ENCODE results near the gene EPB41. TPM values are rescaled to one million over a fixed set of nuclear protein-coding genes. Genes with fewer than 3 reads are reported as not detected.

EPB41 gene
- total RNA-seq, result 10 to 100 TPM; 28.5 to 43.9 (median 41.8) TPM

DNA sequence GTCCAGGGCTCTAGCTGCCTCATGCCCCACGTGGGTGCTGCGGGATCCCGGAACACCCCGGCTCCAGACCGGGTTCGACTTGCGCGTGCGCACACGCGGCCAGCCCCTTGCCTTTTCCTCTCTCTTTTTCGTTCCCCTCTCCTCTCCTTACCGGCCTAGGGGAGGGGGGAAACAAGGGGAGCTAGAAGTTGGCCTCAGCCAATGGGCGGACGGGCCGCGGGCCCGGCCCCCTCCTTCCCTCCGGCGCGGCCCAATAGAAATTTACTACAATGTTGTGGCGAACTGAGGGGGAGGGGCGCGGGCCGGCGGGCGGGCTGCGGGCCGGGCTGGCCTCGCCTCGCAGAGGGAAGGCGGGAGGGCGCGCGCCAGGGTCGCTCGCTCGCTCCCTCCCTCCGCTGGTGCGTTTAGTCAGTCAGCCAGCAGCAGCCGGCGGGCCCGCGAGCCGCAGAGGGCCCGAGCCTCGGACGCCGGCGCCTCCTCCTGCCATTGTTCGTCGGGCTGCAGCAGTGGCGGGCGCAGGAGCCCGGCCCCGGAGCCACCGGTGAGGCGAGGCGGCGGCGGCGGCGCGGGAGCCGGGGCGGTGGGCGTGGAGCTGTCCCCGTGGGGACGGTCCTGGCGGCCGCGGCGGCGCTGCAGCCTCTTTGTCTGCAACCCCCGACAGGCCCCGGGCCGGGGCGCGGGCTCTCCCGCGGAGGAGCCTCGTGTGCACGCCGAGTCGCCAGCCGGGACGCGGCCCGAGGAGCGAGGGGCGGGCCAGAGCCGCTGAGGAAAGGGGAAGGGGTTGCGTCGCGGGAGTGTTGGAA, at the start of gene EPB41:
TSS of gene EPB41 (plus strand) at position 342 of the 803 bp plus-strand sequence. CDS start 72,869 bp downstream, outside the sequence.
- Histone ChIP-seq H3K36me3 (peaks cover 0 to 5% (median 0%) of the 10 kb centered on the region in 3 donors), H3K4me3 (peak within 1 kb of the TSS; percentile 59 to 89 (median 78)), H3K27me3 (no peaks in the 10 kb centered on the region), H3K4me1 (peaks cover 5 to 39% (median 7%) of the 10 kb centered on the region in 3 donors), H3K27ac (peak within 1 kb of the TSS; percentile 62 to 80 (median 72)), H3K9me3 (no peaks in the 10 kb centered on the region)
- WGBS, 2 donors, result 0% methylated on average over 11 to 16 of the region's 95 CpGs
- TF ChIP-seq CTCF (IDR thresholded peaks at IDR 0.05) (peak in 1 of 6 experiments; percentile 8), POLR2A (IDR thresholded peaks at IDR 0.05) (peak in 2 of 4 donors; percentile 15 to 81)
- intact Hi-C loops (cut with DNase I), result no loop called here
- peak; percentile 34 for DNase-seq

GRCh38 chr1:28864695-28865094, 49.7 kb upstream of the EPB41 start:
- TF ChIP-seq CTCF (IDR thresholded peaks at IDR 0.05), result no peak
- no peak for TF ChIP-seq POLR2A (IDR thresholded peaks at IDR 0.05)
- no peak overlapping the region for H3K27ac ChIP-seq
- intact Hi-C loops (cut with DNase I), result loop anchor here (5.0 kb wide), 1 partner anchor 77 kb away; no protein-coding TSS in a partner anchor
- WGBS, 2 donors, result 66 to 72% methylated on average over 2 to 6 of the region's 6 CpGs
- no peak for DNase-seq
- peaks cover 0 to 41% (median 0%) of the 10 kb centered on the region in 4 donors for H3K27me3 ChIP-seq
- H3K4me3 ChIP-seq, result no peak overlapping the region
- H3K36me3 ChIP-seq, result no peaks in the 10 kb centered on the region
- H3K9me3 ChIP-seq, result no peaks in the 10 kb centered on the region
- no peaks in the 10 kb centered on the region for H3K4me1 ChIP-seq

DNA sequence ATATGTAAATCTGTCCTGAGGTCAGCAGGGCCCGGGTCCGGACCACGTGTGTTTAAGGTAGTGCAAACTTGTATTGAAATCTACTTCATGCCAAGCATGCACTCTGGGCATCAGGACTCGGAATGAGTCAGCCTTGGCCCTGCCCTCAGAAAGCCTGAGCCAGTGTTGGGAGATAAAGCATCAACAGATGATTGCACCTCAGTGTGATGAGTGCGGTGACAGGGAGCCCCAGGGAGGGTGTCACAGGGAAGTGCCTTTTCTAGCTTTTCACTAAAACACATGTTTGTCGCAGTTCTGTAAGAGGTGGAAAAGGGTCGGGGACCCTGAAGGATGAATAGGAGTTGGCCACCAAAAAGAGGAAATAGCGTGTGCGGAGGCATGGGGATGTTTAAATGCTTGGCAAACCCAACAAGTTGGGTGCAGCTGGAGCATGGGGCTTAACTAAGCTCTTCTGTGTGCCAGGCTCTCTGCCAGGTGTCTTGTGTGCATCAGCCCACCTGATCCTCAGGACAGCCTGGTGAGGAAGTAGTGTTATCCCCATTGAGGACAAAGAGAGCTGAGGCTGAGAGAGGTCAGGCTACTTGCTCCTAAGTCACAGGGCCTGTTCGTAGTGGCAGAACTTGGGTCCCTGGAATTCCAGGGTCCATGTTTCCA, 48.2 kb upstream of the EPB41 start:
- H3K27ac ChIP-seq, result no peak overlapping the region
- H3K9me3 ChIP-seq, result no peaks in the 10 kb centered on the region
- intact Hi-C loops (cut with DNase I), result no loop called here
- WGBS, 2 donors, result 53 to 79% methylated on average over 4 to 9 of the region's 10 CpGs
- no peak overlapping the region for H3K4me3 ChIP-seq
- H3K27me3 ChIP-seq, result peaks cover 0 to 49% (median 0%) of the 10 kb centered on the region in 4 donors
- TF ChIP-seq POLR2A (IDR thresholded peaks at IDR 0.05) (no peak), CTCF (IDR thresholded peaks at IDR 0.05) (no peak)
- H3K4me1 ChIP-seq, result no peaks in the 10 kb centered on the region
- no peak for DNase-seq
- H3K36me3 ChIP-seq, result no peaks in the 10 kb centered on the region

DNA sequence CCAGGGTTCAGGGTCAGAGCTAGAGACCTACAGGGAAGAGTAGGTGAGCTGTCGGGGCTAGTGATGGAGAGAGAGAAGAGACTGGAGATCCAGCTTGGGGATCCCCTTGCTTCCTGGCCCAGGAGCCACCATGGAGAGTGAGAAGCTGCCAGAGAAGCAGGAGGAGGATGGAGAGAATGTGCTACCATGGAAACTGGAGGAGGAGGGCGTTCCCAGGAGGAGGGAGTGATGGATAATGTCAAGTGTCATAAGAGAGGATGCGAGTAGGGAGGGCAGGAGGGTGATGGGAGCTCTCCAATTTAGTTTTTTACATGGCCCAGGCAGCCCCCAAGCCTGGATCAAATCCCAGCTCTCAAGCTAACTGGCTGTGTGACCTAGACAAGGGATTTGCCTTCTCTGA, 46.5 kb upstream of the EPB41 start:
- H3K27ac ChIP-seq, result no peak overlapping the region
- no peaks in the 10 kb centered on the region for H3K36me3 ChIP-seq
- intact Hi-C loops (cut with DNase I), result no loop called here
- DNase-seq, result no peak
- no peak overlapping the region for H3K4me3 ChIP-seq
- no peaks in the 10 kb centered on the region for H3K4me1 ChIP-seq
- peaks cover 0 to 61% (median 0%) of the 10 kb centered on the region in 4 donors for H3K27me3 ChIP-seq
- no peaks in the 10 kb centered on the region for H3K9me3 ChIP-seq
- 64 to 73% methylated on average over 3 of the region's 3 CpGs for WGBS, 2 donors
- TF ChIP-seq POLR2A (IDR thresholded peaks at IDR 0.05) (no peak), CTCF (IDR thresholded peaks at IDR 0.05) (no peak)

- Histone ChIP-seq H3K4me3 (no peak overlapping the region), H3K36me3 (no peaks in the 10 kb centered on the region), H3K9me3 (no peaks in the 10 kb centered on the region), H3K27me3 (peaks cover 0 to 52% (median 0%) of the 10 kb centered on the region in 4 donors), H3K27ac (no peak overlapping the region), H3K4me1 (peaks cover 0 to 6% (median 0%) of the 10 kb centered on the region in 3 donors)
- 91 to 92% methylated on average over 5 of the region's 5 CpGs for WGBS, 2 donors
- TF ChIP-seq CTCF (IDR thresholded peaks at IDR 0.05), result no peak
- TF ChIP-seq POLR2A (IDR thresholded peaks at IDR 0.05), result no peak
- intact Hi-C loops (cut with DNase I), result no loop called here
- DNase-seq, result no peak
Measured at GRCh38 chr1:28869952-28870351, 44.4 kb upstream of the EPB41 start.

Measured in esophagus squamous epithelium (tissue), 5 donors.